IPS-15b (cell line): ENCODE data around the gene ZC3H8.
"Not testable (repeated sequence)": the region's sequence is repeated elsewhere in the genome, so short reads cannot be mapped to it uniquely, and the experiment has no call there.

Experiments used
- H3K27me3 ChIP-seq: one replicate; pipeline ENCODE4 v1.6.1; 2013; ENCODE audit warnings: low read length; ENCODE audit not compliant: control insufficient read depth, insufficient read depth
- H3K36me3 ChIP-seq: one replicate; pipeline ENCODE4 v1.6.1; 2013; ENCODE audit warnings: low read length; ENCODE audit not compliant: control insufficient read depth, insufficient read depth
- H3K4me1 ChIP-seq: one replicate; pipeline ENCODE4 v1.6.1; 2013; ENCODE audit warnings: mild to moderate bottlenecking, low read length; ENCODE audit not compliant: control insufficient read depth, insufficient read depth
- H3K4me3 ChIP-seq: one replicate; pipeline ENCODE4 v1.5.1; 2013; ENCODE audit warnings: low read depth, low read length
- H3K9ac ChIP-seq: one replicate; pipeline ENCODE4 v1.6.1; 2013; ENCODE audit warnings: low read depth, mild to moderate bottlenecking, low read length
- H3K9me3 ChIP-seq: one replicate; pipeline ENCODE4 v1.6.1; 2013; ENCODE audit warnings: mild to moderate bottlenecking, low read length; ENCODE audit not compliant: control insufficient read depth, insufficient read depth

ZC3H8 gene

GRCh38 chr2:112216167-112216566 is 38.7 kb downstream of the ZC3H8 start:
- Histone ChIP-seq H3K27me3 (no peaks in the 10 kb centered on the region), H3K4me1 (no peaks in the 10 kb centered on the region), H3K9me3 (no peaks in the 10 kb centered on the region), H3K4me3 (no peak overlapping the region), H3K9ac (no peak overlapping the region), H3K36me3 (no peaks in the 10 kb centered on the region)

DNA sequence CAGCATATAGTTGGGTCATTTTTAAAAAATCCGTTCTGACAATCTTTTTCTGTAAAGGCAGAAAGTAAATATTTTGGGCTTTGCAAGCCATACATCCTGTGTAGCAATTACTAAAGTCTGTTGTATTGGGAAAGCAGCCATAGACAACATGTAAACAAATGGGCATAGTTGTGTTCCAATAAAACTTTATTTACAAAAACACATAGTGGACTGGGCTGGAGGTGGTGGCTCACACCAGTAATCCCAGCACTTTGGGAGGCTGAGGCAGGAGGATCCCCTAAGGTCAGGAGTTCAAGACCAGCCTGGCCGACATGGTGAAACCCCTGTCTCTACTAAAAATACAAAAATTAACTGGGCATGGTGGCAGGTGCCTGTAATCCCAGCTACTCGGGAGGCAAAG is 46.9 kb downstream of the ZC3H8 start:
- not testable (repeated sequence) for H3K27me3 ChIP-seq, H3K36me3 ChIP-seq, H3K4me1 ChIP-seq, H3K4me3 ChIP-seq, H3K9me3 ChIP-seq, H3K9ac ChIP-seq

- H3K27me3 ChIP-seq, result no peaks in the 10 kb centered on the region
- no peaks in the 10 kb centered on the region for H3K36me3 ChIP-seq
- no peak overlapping the region for H3K4me3 ChIP-seq
- peaks cover 4% of the 10 kb centered on the region for H3K9me3 ChIP-seq
- H3K4me1 ChIP-seq, result no peaks in the 10 kb centered on the region
- H3K9ac ChIP-seq, result no peak overlapping the region
Observed at GRCh38 chr2:112204411-112204810, 50.4 kb downstream of the ZC3H8 start.

GRCh38 chr2:112201696-112202430 is 53.0 kb downstream of the ZC3H8 start:
- Histone ChIP-seq H3K9ac (no peak overlapping the region), H3K4me3 (no peak overlapping the region), H3K27me3 (no peaks in the 10 kb centered on the region), H3K4me1 (no peaks in the 10 kb centered on the region), H3K9me3 (peaks cover 4% of the 10 kb centered on the region), H3K36me3 (no peaks in the 10 kb centered on the region)

DNA sequence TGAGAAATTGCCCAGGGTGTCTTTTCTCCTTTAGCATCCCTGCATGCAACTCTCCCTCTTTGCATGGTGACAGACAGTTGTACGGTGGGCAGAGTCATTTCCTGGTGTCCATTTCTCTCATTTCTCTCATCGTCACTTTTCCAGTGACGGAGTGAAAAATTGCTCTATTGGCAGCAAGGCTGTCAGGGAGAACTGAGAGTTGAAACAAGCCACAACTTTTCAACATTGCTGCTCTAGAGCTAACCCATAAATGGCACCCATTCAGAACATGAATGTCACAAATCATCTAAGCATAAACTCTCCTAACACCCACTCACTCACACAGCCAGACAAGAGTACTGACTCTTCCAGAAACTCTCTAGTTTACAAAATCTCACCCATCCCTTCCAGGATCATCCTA is 55.7 kb downstream of the ZC3H8 start:
- H3K27me3 ChIP-seq, result no peaks in the 10 kb centered on the region
- no peaks in the 10 kb centered on the region for H3K4me1 ChIP-seq
- H3K9me3 ChIP-seq, result peaks cover 2% of the 10 kb centered on the region
- no peak overlapping the region for H3K4me3 ChIP-seq
- H3K36me3 ChIP-seq, result no peaks in the 10 kb centered on the region
- H3K9ac ChIP-seq, result no peak overlapping the region

GRCh38 chr2:112198780-112199179 is 56.1 kb downstream of the ZC3H8 start:
- Histone ChIP-seq H3K9me3 (no peaks in the 10 kb centered on the region), H3K27me3 (no peaks in the 10 kb centered on the region), H3K4me3 (no peak overlapping the region), H3K36me3 (no peaks in the 10 kb centered on the region), H3K4me1 (no peaks in the 10 kb centered on the region), H3K9ac (no peak overlapping the region)

DNA sequence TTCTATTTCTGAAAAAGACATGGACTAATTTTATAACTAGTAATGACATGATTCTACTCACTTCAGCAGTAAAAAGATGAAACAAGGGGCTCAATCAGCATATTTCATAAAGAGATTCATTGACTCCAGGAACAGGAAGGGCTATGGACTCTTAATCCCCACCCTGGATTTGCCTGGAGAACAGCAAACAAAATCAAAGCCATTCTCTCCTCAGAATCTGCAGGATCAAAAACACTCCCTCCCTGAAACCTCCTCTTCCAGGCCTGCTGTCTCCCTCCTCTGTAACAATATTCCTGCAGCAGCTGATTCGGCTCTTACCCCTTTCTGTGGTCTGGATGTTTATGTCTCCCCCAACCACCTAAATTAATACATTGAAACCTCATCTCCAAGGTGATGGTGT is 57.0 kb downstream of the ZC3H8 start:
- Histone ChIP-seq H3K27me3 (no peaks in the 10 kb centered on the region), H3K9ac (no peak overlapping the region), H3K4me3 (no peak overlapping the region), H3K36me3 (no peaks in the 10 kb centered on the region), H3K9me3 (no peaks in the 10 kb centered on the region), H3K4me1 (no peaks in the 10 kb centered on the region)

- Histone ChIP-seq H3K9me3 (no peaks in the 10 kb centered on the region), H3K9ac (no peak overlapping the region), H3K36me3 (no peaks in the 10 kb centered on the region), H3K27me3 (no peaks in the 10 kb centered on the region), H3K4me3 (no peak overlapping the region), H3K4me1 (no peaks in the 10 kb centered on the region)
Observed at GRCh38 chr2:112195950-112196349, 58.9 kb downstream of the ZC3H8 start.

DNA sequence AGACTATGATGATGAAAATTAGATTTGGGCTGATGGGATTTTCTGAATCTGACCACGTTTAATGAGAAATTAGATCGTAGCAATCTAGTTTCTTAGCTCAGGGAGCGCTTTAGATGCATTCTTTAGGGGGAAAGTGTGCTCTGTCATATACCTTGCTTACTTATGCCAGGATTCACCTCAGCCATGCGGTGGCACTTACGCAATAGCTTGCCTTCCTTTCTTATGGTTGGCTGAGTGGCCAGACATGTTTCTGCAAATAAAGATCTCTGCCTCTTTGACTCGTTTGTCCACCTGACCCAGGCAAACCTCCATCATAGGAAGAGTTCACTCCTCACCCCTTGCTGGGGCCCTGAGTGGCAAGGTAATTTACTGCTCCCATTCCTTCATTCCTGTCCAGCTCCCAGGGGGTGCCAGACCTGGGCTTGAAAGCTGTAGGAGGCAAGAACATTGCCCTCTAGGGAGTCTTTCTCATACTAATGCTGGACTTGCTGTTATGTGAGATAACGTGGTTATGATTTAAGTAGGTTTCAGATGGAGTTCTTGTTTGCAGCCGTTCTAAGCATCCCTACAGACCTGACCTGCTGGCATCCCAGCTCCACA is 59.6 kb downstream of the ZC3H8 start:
- Histone ChIP-seq H3K4me3 (no peak overlapping the region), H3K9ac (no peak overlapping the region), H3K4me1 (no peaks in the 10 kb centered on the region), H3K9me3 (no peaks in the 10 kb centered on the region), H3K27me3 (no peaks in the 10 kb centered on the region), H3K36me3 (no peaks in the 10 kb centered on the region)

GRCh38 chr2:112194482-112194881 is 60.4 kb downstream of the ZC3H8 start:
- H3K4me1 ChIP-seq, result no peaks in the 10 kb centered on the region
- H3K9me3 ChIP-seq, result no peaks in the 10 kb centered on the region
- H3K9ac ChIP-seq, result no peak overlapping the region
- H3K4me3 ChIP-seq, result no peak overlapping the region
- no peaks in the 10 kb centered on the region for H3K36me3 ChIP-seq
- no peaks in the 10 kb centered on the region for H3K27me3 ChIP-seq

DNA sequence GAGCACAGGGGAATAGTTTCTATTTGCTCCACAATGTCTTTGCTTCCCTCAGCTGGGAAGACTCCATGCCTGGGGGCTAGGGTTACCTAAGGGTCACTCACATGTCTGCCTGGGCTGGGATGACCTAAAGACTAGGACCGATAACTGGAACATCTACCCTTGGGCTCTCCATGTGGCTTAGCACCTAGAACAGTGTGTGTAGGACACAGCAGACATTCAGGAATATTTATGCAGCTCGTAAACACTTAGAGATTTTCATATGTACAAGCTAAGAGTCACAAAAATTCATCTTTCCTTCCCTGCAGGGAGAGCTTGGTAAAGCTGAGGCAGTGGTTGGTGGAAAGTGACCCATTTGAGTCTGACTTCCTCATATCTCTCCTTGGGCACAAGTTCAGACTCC is 60.8 kb downstream of the ZC3H8 start:
- H3K9me3 ChIP-seq, result no peaks in the 10 kb centered on the region
- no peak overlapping the region for H3K9ac ChIP-seq
- no peaks in the 10 kb centered on the region for H3K4me1 ChIP-seq
- no peak overlapping the region for H3K4me3 ChIP-seq
- no peaks in the 10 kb centered on the region for H3K27me3 ChIP-seq
- no peaks in the 10 kb centered on the region for H3K36me3 ChIP-seq

GRCh38 chr2:112189001-112189556 is 65.8 kb downstream of the ZC3H8 start:
- no peaks in the 10 kb centered on the region for H3K9me3 ChIP-seq
- no peaks in the 10 kb centered on the region for H3K27me3 ChIP-seq
- peaks cover 2% of the 10 kb centered on the region for H3K36me3 ChIP-seq
- no peak overlapping the region for H3K4me3 ChIP-seq
- no peak overlapping the region for H3K9ac ChIP-seq
- no peaks in the 10 kb centered on the region for H3K4me1 ChIP-seq
